Thyroid gland (tissue), 4 donors: Measurements from ENCODE around the gene ACTR2.

Source experiments
- POLR2A ChIP-seq, 2 donors: fragments of 450-650 bp; IDR thresholded peaks; one replicate each; pipeline ENCODE4 v1.6.1; 2017; ENCODE audit warnings: antibody characterized with exemption in 2 of 2, mild to moderate bottlenecking in 2 of 2, moderate library complexity in 1 of 2
- TF ChIP-seq, protein P1 (sequence below), 6 experiments: fragments of 200-600 bp in 3 of 6; fragments of 450-650 bp in 3 of 6; sonication (generic) in 3 of 6; IDR thresholded peaks; one replicate each; pipeline ENCODE4 v1.5.1; 2016 to 2019; ENCODE audit warnings: antibody characterized with exemption in 6 of 6, mild to moderate bottlenecking in 2 of 6, inconsistent platforms in 1 of 6, moderate library complexity in 1 of 6

DNA sequence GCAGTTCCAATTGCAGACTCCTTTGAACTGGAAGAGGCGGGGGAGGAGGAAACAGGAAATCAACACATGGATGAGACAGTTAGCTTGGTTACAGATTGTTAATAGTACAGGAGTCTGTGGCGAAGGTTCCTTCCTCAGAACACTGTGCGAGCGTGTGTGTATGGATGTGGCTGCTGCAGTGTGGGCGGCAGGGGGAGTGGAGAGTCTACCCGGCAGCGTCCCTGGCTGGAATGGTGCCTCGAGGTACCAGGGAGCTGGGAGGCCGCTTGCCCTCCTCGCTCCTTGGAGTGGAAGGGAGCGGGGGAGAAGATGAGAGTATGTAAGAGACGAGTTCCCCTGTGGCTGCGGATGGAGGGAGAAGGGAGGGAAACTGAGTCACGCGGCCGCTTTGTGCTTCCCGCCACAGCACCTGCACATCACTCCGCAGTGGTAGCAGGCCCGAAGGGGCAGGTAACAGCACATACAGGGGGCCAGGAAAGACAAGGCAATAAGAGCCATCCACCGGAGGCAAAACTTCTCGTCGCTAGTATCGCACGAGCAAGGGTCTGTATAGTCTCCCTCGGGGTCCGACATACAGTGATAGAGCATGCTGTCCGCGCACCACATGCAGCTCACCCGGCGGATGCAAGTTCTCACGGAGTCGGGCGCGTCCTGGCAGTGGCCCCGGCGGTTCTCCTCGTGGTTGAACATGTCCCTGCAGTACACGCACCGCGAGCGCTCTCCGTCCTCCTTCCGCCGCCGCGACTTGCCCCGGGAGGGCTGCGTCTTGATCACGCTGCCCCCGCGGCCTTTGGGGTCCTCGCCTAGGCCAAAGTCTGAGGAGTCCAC, 85.7 kb downstream of the ACTR2 start:
- TF ChIP-seq, protein P1, sequence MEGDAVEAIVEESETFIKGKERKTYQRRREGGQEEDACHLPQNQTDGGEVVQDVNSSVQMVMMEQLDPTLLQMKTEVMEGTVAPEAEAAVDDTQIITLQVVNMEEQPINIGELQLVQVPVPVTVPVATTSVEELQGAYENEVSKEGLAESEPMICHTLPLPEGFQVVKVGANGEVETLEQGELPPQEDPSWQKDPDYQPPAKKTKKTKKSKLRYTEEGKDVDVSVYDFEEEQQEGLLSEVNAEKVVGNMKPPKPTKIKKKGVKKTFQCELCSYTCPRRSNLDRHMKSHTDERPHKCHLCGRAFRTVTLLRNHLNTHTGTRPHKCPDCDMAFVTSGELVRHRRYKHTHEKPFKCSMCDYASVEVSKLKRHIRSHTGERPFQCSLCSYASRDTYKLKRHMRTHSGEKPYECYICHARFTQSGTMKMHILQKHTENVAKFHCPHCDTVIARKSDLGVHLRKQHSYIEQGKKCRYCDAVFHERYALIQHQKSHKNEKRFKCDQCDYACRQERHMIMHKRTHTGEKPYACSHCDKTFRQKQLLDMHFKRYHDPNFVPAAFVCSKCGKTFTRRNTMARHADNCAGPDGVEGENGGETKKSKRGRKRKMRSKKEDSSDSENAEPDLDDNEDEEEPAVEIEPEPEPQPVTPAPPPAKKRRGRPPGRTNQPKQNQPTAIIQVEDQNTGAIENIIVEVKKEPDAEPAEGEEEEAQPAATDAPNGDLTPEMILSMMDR (IDR thresholded peaks at IDR 0.05) = no peak
- no peak for TF ChIP-seq POLR2A (IDR thresholded peaks at IDR 0.05)
